ENCODE measurements around the gene RAP1B. TPM values are rescaled to one million over a fixed set of nuclear protein-coding genes. Genes with fewer than 3 reads are reported as not detected.
"Not testable (repeated sequence)": the region's sequence is repeated elsewhere in the genome, so short reads cannot be mapped to it uniquely, and the experiment has no call there.

RAP1B gene
- total RNA-seq, 2 donors from 2014 or later = 105 to 145 TPM

DNA sequence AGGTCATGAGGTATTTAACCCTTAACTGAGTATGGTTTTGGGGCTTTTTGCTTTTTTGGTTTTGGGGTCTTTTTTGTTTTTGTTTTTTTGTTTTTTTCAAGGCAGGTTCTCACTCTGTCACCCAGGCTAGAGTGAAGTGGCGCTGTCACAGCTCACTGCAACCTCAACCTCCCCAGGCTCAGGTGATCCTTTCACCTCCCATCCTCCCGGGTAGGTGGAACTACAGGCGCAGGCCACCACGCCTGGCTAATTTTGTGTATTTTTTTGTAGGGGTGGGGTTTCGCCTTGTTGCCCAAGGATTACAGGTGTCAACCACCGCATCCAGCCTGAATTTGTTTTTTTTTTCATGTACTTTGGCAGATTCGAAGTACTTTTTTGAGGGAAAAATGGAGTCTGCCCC is 19.9 kb downstream of the RAP1B start:
- no peak overlapping the region for H3K27ac ChIP-seq
- TF ChIP-seq POLR2A (IDR thresholded peaks at IDR 0.05) = no peak
- TF ChIP-seq POLR2AphosphoS5 (IDR thresholded peaks at IDR 0.05) = no peak
- TF ChIP-seq, protein P1, sequence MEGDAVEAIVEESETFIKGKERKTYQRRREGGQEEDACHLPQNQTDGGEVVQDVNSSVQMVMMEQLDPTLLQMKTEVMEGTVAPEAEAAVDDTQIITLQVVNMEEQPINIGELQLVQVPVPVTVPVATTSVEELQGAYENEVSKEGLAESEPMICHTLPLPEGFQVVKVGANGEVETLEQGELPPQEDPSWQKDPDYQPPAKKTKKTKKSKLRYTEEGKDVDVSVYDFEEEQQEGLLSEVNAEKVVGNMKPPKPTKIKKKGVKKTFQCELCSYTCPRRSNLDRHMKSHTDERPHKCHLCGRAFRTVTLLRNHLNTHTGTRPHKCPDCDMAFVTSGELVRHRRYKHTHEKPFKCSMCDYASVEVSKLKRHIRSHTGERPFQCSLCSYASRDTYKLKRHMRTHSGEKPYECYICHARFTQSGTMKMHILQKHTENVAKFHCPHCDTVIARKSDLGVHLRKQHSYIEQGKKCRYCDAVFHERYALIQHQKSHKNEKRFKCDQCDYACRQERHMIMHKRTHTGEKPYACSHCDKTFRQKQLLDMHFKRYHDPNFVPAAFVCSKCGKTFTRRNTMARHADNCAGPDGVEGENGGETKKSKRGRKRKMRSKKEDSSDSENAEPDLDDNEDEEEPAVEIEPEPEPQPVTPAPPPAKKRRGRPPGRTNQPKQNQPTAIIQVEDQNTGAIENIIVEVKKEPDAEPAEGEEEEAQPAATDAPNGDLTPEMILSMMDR (IDR thresholded peaks at IDR 0.05) = no peak
- intact Hi-C loops (cut with DNase I) = no loop called here
- H3K9me3 ChIP-seq = no peaks in the 10 kb centered on the region
- H3K27me3 ChIP-seq (replicated peaks; ENCODE audit: insufficient read depth) = no peaks in the 10 kb centered on the region
- H3K36me3 ChIP-seq = no peaks in the 10 kb centered on the region
- WGBS = 95% methylated on average over 7 of the region's 7 CpGs
- no peak for DNase-seq (ENCODE audit: low spot score)
- no peak overlapping the region for H3K4me3 ChIP-seq
- no peaks in the 10 kb centered on the region for H3K4me1 ChIP-seq (replicated peaks)

DNA sequence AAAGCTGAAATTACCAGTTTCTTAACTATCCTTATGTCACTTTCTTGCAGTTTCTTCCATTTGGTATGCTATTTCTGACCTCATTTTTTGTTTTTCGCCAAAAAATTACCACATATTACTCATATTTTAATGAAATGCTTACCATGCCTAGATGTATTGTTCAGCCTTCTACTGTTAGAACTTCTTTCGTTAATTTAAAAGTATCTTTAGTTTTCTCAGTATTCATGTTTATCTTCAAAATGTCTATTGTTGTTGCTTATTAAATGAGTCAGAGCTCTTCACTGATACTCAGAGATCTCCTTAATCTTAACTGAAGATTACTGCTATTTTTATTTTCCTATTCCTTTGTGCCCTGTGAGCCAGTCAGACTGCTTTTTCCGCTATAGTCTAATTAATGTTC is 20.5 kb downstream of the RAP1B start:
- no peak overlapping the region for H3K27ac ChIP-seq
- H3K36me3 ChIP-seq = no peaks in the 10 kb centered on the region

GRCh38 chr12:68632486-68632885 is 21.8 kb downstream of the RAP1B start:
- no peaks in the 10 kb centered on the region for H3K4me1 ChIP-seq (replicated peaks)
- no peaks in the 10 kb centered on the region for H3K9me3 ChIP-seq
- TF ChIP-seq, protein P1 (IDR thresholded peaks at IDR 0.05) = no peak
- TF ChIP-seq POLR2AphosphoS5 (IDR thresholded peaks at IDR 0.05) (no peak), POLR2A (IDR thresholded peaks at IDR 0.05) (no peak)
- no peaks in the 10 kb centered on the region for H3K27me3 ChIP-seq (replicated peaks; ENCODE audit: insufficient read depth)
- no peak for DNase-seq (ENCODE audit: low spot score)
- no peaks in the 10 kb centered on the region for H3K36me3 ChIP-seq
- intact Hi-C loops (cut with DNase I) = no loop called here
- no peak overlapping the region for H3K4me3 ChIP-seq
- no peak overlapping the region for H3K27ac ChIP-seq

More for the DNA sequence above, 20.5 kb downstream of the RAP1B start:
- 70% methylated on average over 3 of the region's 3 CpGs for WGBS
- DNase-seq (ENCODE audit: low spot score) = no peak
- H3K9me3 ChIP-seq = no peaks in the 10 kb centered on the region
- no peak for TF ChIP-seq POLR2A (IDR thresholded peaks at IDR 0.05)
- TF ChIP-seq, protein P1 (IDR thresholded peaks at IDR 0.05) = no peak
- TF ChIP-seq POLR2AphosphoS5 (IDR thresholded peaks at IDR 0.05) = no peak
- no peaks in the 10 kb centered on the region for H3K27me3 ChIP-seq (replicated peaks; ENCODE audit: insufficient read depth)
- no peaks in the 10 kb centered on the region for H3K4me1 ChIP-seq (replicated peaks)
- intact Hi-C loops (cut with DNase I) = no loop called here
- H3K4me3 ChIP-seq = no peak overlapping the region

- Histone ChIP-seq H3K4me1 (replicated peaks) (no peaks in the 10 kb centered on the region), H3K36me3 (no peaks in the 10 kb centered on the region), H3K27ac (no peak overlapping the region), H3K4me3 (no peak overlapping the region), H3K9me3 (no peaks in the 10 kb centered on the region), H3K27me3 (replicated peaks; ENCODE audit: insufficient read depth) (no peaks in the 10 kb centered on the region)
- no peak for DNase-seq (ENCODE audit: low spot score)
- intact Hi-C loops (cut with DNase I) = no loop called here
- no peak for TF ChIP-seq POLR2AphosphoS5 (IDR thresholded peaks at IDR 0.05)
- no peak for TF ChIP-seq POLR2A (IDR thresholded peaks at IDR 0.05)
- WGBS = 89% methylated on average over 9 of the region's 9 CpGs
Measured at GRCh38 chr12:68633614-68634558, 23.2 kb downstream of the RAP1B start.

DNA sequence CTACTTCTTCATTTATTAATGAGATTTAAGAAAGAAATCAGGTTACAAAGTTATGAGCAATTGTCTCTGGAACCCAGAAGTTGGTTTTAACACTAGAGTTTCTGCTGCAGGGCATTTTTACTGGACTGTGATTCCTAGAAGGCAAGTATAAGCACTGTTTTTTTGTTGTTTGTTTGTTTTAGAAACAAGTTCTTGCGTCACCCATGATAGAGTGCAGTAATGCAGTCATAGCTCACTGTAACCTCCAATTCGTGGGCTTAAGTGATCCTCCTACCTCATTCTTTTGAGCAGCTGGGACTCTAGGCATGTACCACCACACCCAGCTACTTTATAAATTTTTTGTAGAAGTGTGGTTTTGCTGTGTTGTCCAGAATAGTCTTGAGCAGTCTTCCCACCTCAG is 25.6 kb downstream of the RAP1B start:
- 49% methylated on average over 2 of the region's 2 CpGs for WGBS

GRCh38 chr12:68637439-68637838 is 26.7 kb downstream of the RAP1B start:
- H3K27ac ChIP-seq; H3K9me3 ChIP-seq; DNase-seq (ENCODE audit: low spot score); H3K27me3 ChIP-seq (replicated peaks; ENCODE audit: insufficient read depth); H3K4me3 ChIP-seq; H3K36me3 ChIP-seq; intact Hi-C loops (cut with DNase I); H3K4me1 ChIP-seq (replicated peaks): not testable (repeated sequence)
- WGBS = 99% methylated on average over 3 of the region's 3 CpGs

More for the DNA sequence above, 25.6 kb downstream of the RAP1B start:
- H3K27ac ChIP-seq = no peak overlapping the region
- H3K36me3 ChIP-seq = no peaks in the 10 kb centered on the region
- intact Hi-C loops (cut with DNase I) = no loop called here
- no peaks in the 10 kb centered on the region for H3K27me3 ChIP-seq (replicated peaks; ENCODE audit: insufficient read depth)
- no peaks in the 10 kb centered on the region for H3K9me3 ChIP-seq
- H3K4me3 ChIP-seq = no peak overlapping the region
- H3K4me1 ChIP-seq (replicated peaks) = no peaks in the 10 kb centered on the region
- DNase-seq (ENCODE audit: low spot score) = no peak
- TF ChIP-seq POLR2AphosphoS5 (IDR thresholded peaks at IDR 0.05) = no peak
- TF ChIP-seq, protein P1 (IDR thresholded peaks at IDR 0.05) = no peak
- TF ChIP-seq POLR2A (IDR thresholded peaks at IDR 0.05) = no peak

All from prostate gland (tissue), 2 donors.